ENCODE data around the gene OVOL2. TPM values are rescaled to one million over a fixed set of nuclear protein-coding genes. Genes with fewer than 3 reads are reported as not detected.

OVOL2 gene
- total and polyA plus RNA-seq, 9 donors, result 0.15 to 11.4 (median 0.72) TPM; not detected in 4

GRCh38 chr20:18011951-18012645, 45.6 kb downstream of the OVOL2 start:
- no peaks in the 10 kb centered on the region for H3K9me3 ChIP-seq
- H3K36me3 ChIP-seq, result no peaks in the 10 kb centered on the region
- no peak for DNase-seq
- 90 to 94% (median 91%) methylated on average over 21 of the region's 21 CpGs for WGBS, 3 donors
- H3K4me1 ChIP-seq (ENCODE audit: insufficient read depth), result peaks cover 2% of the 10 kb centered on the region
- no peak overlapping the region for H3K27ac ChIP-seq
- intact Hi-C loops (cut with DNase I), result no loop called here
- no peak overlapping the region for H3K4me3 ChIP-seq
- no peak for TF ChIP-seq POLR2A (IDR thresholded peaks at IDR 0.05)
- TF ChIP-seq CTCF (IDR thresholded peaks at IDR 0.05), result no peak
- TF ChIP-seq EP300 (IDR thresholded peaks at IDR 0.05), result no peak
- H3K27me3 ChIP-seq, result no peaks in the 10 kb centered on the region

GRCh38 chr20:18011482-18011881, 46.2 kb downstream of the OVOL2 start:
- Histone ChIP-seq H3K36me3 (no peaks in the 10 kb centered on the region), H3K4me1 (ENCODE audit: insufficient read depth) (peaks cover 2% of the 10 kb centered on the region), H3K9me3 (no peaks in the 10 kb centered on the region), H3K27me3 (no peaks in the 10 kb centered on the region), H3K27ac (no peak overlapping the region), H3K4me3 (no peak overlapping the region)
- TF ChIP-seq EP300 (IDR thresholded peaks at IDR 0.05), result no peak
- TF ChIP-seq POLR2A (IDR thresholded peaks at IDR 0.05), result no peak
- no peak for TF ChIP-seq CTCF (IDR thresholded peaks at IDR 0.05)
- 89 to 92% (median 89%) methylated on average over 14 of the region's 14 CpGs for WGBS, 3 donors
- intact Hi-C loops (cut with DNase I), result no loop called here
- DNase-seq, result no peak

- 77 to 84% (median 81%) methylated on average over 7 of the region's 7 CpGs for WGBS, 3 donors
- TF ChIP-seq CTCF (IDR thresholded peaks at IDR 0.05) (no peak), POLR2A (IDR thresholded peaks at IDR 0.05) (no peak), EP300 (IDR thresholded peaks at IDR 0.05) (no peak)
- DNase-seq, result no peak
- no peak overlapping the region for H3K27ac ChIP-seq
- no peaks in the 10 kb centered on the region for H3K36me3 ChIP-seq
- peaks cover 2% of the 10 kb centered on the region for H3K4me1 ChIP-seq (ENCODE audit: insufficient read depth)
- H3K27me3 ChIP-seq, result no peaks in the 10 kb centered on the region
- intact Hi-C loops (cut with DNase I), result no loop called here
- H3K4me3 ChIP-seq, result no peak overlapping the region
- no peaks in the 10 kb centered on the region for H3K9me3 ChIP-seq
Observed at GRCh38 chr20:18009116-18009515, 48.6 kb downstream of the OVOL2 start.

GRCh38 chr20:18007534-18008292, 50.0 kb downstream of the OVOL2 start:
- no peaks in the 10 kb centered on the region for H3K9me3 ChIP-seq
- intact Hi-C loops (cut with DNase I), result no loop called here
- whole genome bisulfite sequencing, 3 donors, result 53 to 61% (median 56%) methylated on average over 19 of the region's 19 CpGs
- no peak overlapping the region for H3K27ac ChIP-seq
- H3K4me3 ChIP-seq, result no peak overlapping the region
- peaks cover 2% of the 10 kb centered on the region for H3K4me1 ChIP-seq (ENCODE audit: insufficient read depth)
- H3K36me3 ChIP-seq, result no peaks in the 10 kb centered on the region
- TF ChIP-seq POLR2A (IDR thresholded peaks at IDR 0.05) (no peak), CTCF (IDR thresholded peaks at IDR 0.05) (no peak), EP300 (IDR thresholded peaks at IDR 0.05) (no peak)
- H3K27me3 ChIP-seq, result no peaks in the 10 kb centered on the region
- peak; percentile 29 to 77 (median 55) for DNase-seq

Data from ovary (tissue), 9 donors.